CD8-positive, alpha-beta memory T cell (primary cell): ENCODE results near the gene LMX1B. TPM values are rescaled to one million over a fixed set of nuclear protein-coding genes. Genes with fewer than 3 reads are reported as not detected.

Experiments used
- CTCF ChIA-PET: fragments of 350-600 bp; sonication (Branson Sonifier 250); formaldehyde crosslinking; loops from one replicate; lab custom pipeline; 2021; ENCODE audit warnings: antibody characterized with exemption; lab: Charles Lee
- POLR2A ChIA-PET: fragments of 350-600 bp; sonication (Branson Sonifier 250); formaldehyde crosslinking; loops from one replicate; lab custom pipeline; 2021; ENCODE audit warnings: antibody characterized with exemption; lab: Charles Lee
- DNase-seq, 5 donors: peaks; one replicate each; pipeline versions ENCODE4 v3.0.0 to v3.0.0-alpha.2; 2020 to 2022; ENCODE audit warnings: mixed read lengths in 1 of 5
- H3K27ac ChIP-seq: one replicate; pipeline ENCODE4 v1.7.0; 2013; ENCODE audit warnings: low read depth, mild to moderate bottlenecking, low read length, moderate library complexity
- H3K27me3 ChIP-seq: 2 replicates; pipeline ENCODE4 v1.7.0; 2013; ENCODE audit warnings: low read length, mild to moderate bottlenecking; ENCODE audit not compliant: insufficient read depth, poor library complexity, severe bottlenecking
- H3K36me3 ChIP-seq: 2 replicates; pipeline ENCODE4 v1.7.0; 2013; ENCODE audit warnings: mild to moderate bottlenecking, low read length, moderate library complexity; ENCODE audit not compliant: insufficient read depth
- H3K4me1 ChIP-seq: 2 replicates; pipeline ENCODE4 v1.7.0; 2013; ENCODE audit warnings: mild to moderate bottlenecking, low read length, moderate library complexity; ENCODE audit not compliant: insufficient read depth
- H3K4me3 ChIP-seq: 2 replicates; pipeline ENCODE4 v1.7.0; 2013; ENCODE audit warnings: mild to moderate bottlenecking, low read length
- H3K9me3 ChIP-seq: 2 replicates; pipeline ENCODE4 v1.7.0; 2013; ENCODE audit warnings: mild to moderate bottlenecking, low read length
- H3K27ac Mint-ChIP-seq, 8 donors: one replicate each; pipeline ENCODE4 v1.8.0; 2020 to 2021; ENCODE audit warnings: mixed read lengths in 8 of 8, mild to moderate bottlenecking in 6 of 8, inconsistent platforms in 3 of 8, moderate library complexity in 3 of 8
- H3K27me3 Mint-ChIP-seq, 2 donors: one replicate each; pipeline ENCODE4 v1.8.0; 2020 to 2021; ENCODE audit warnings: mixed read lengths in 2 of 2, mild to moderate bottlenecking in 1 of 2, moderate library complexity in 1 of 2
- H3K36me3 Mint-ChIP-seq, 3 donors: one replicate each; pipeline ENCODE4 v1.8.0; 2020 to 2021; ENCODE audit warnings: mixed read lengths in 3 of 3, inconsistent platforms in 1 of 3, mild to moderate bottlenecking in 1 of 3
- H3K4me1 Mint-ChIP-seq, 3 donors: one replicate each; pipeline ENCODE4 v1.8.0; 2020 to 2021; ENCODE audit warnings: mixed read lengths in 3 of 3, inconsistent platforms in 1 of 3, mild to moderate bottlenecking in 1 of 3
- H3K4me3 Mint-ChIP-seq, 7 donors: one replicate each; pipeline ENCODE4 v1.8.0; 2020 to 2021; ENCODE audit warnings: mixed read lengths in 7 of 7, mild to moderate bottlenecking in 6 of 7, moderate library complexity in 4 of 7, inconsistent platforms in 2 of 7
- H3K9me3 Mint-ChIP-seq, 5 donors: one replicate each; pipeline ENCODE4 v1.8.0; 2020 to 2022; ENCODE audit warnings: mixed read lengths in 5 of 5, mild to moderate bottlenecking in 3 of 5, moderate library complexity in 2 of 5, inconsistent platforms in 1 of 5
- polyA plus RNA-seq: library from polyadenylated mRNA; unstranded; fragments of 300-500 nt; fragmentation: Illumina TruSeq; gene quantifications from one replicate; pipeline ENCODE4 v1.2.3, GENCODE V29; 2021
- total RNA-seq, 2 experiments: library from RNA; stranded (reverse); gene quantifications; one replicate each; pipeline ENCODE4 v1.2.3, GENCODE V29; 2021

Gene LMX1B
- total and polyA plus RNA-seq, 3 experiments from 2014 or later: not detected

DNA sequence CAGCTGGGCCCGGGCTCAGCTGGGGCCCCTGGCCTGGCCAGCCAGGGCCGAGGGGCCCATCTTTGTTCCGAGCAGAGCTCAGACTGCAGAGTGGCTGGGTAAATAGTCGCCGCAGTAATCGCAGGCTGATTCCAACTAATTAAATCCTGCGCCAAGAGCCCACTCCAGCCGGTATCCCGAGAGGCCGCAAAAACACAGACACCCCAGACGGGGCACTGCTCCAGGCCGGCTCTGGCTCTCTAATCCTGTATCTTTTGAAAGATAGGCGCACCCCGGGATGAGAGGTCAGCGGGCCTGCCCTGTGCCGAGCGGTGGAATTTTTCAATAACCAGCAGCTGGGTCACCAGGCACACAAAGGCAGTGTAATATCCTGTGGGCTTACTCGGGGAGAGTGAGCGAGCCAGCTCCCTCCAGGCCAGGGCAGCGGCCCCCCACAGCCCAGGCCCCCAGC, 57.7 kb downstream of the LMX1B start:
- Histone ChIP-seq H3K9me3 (no peaks in the 10 kb centered on the region), H3K4me1 (no peaks in the 10 kb centered on the region), H3K27me3 (peaks cover 12% of the 10 kb centered on the region), H3K27ac (no peak overlapping the region), H3K4me3 (no peak overlapping the region), H3K36me3 (no peaks in the 10 kb centered on the region)
- H3K27ac Mint-ChIP-seq: no peak overlapping the region
- no peak overlapping the region for H3K4me3 Mint-ChIP-seq
- no peak for DNase-seq
- peaks cover 0 to 1% (median 0%) of the 10 kb centered on the region in 5 donors for H3K9me3 Mint-ChIP-seq
- ChIA-PET POLR2A (no interaction called here), CTCF (no interaction called here)
- H3K27me3 Mint-ChIP-seq: peaks cover 30 to 37% of the 10 kb centered on the region in 2 donors
- H3K4me1 Mint-ChIP-seq: peaks cover 4 to 8% (median 6%) of the 10 kb centered on the region in 3 donors
- no peaks in the 10 kb centered on the region for H3K36me3 Mint-ChIP-seq

DNA sequence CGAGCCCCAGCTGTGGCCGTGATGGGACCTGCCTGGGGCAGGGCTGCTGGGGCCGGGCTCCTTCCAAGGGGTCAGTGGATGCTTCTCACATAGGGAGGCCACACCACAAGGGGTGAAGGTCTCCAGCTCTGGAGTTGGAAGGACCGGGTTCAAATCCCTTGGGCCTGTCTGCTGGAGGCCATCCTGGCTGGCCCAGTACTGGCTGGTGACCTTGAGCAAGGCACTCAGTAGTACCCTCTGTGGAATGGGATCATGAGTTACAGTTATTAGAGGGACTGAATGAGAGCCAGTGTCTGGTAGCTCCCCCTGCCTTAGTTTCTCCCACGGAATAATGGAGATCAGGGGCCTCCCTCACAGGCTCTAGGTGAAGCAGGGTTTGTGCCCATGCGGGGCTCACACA, 58.3 kb downstream of the LMX1B start:
- ChIA-PET CTCF (no interaction called here), POLR2A (no interaction called here)
- Mint-ChIP-seq H3K4me1 (peaks cover 6 to 12% (median 6%) of the 10 kb centered on the region in 3 donors), H3K9me3 (peaks cover 0 to 1% (median 0%) of the 10 kb centered on the region in 5 donors), H3K27me3 (peaks cover 35 to 40% of the 10 kb centered on the region in 2 donors), H3K27ac (no peak overlapping the region), H3K36me3 (no peaks in the 10 kb centered on the region), H3K4me3 (no peak overlapping the region)
- H3K9me3 ChIP-seq: no peaks in the 10 kb centered on the region
- peaks cover 15% of the 10 kb centered on the region for H3K27me3 ChIP-seq
- H3K4me1 ChIP-seq: no peaks in the 10 kb centered on the region
- H3K4me3 ChIP-seq: no peak overlapping the region
- no peak overlapping the region for H3K27ac ChIP-seq
- H3K36me3 ChIP-seq: no peaks in the 10 kb centered on the region
- no peak for DNase-seq

DNA sequence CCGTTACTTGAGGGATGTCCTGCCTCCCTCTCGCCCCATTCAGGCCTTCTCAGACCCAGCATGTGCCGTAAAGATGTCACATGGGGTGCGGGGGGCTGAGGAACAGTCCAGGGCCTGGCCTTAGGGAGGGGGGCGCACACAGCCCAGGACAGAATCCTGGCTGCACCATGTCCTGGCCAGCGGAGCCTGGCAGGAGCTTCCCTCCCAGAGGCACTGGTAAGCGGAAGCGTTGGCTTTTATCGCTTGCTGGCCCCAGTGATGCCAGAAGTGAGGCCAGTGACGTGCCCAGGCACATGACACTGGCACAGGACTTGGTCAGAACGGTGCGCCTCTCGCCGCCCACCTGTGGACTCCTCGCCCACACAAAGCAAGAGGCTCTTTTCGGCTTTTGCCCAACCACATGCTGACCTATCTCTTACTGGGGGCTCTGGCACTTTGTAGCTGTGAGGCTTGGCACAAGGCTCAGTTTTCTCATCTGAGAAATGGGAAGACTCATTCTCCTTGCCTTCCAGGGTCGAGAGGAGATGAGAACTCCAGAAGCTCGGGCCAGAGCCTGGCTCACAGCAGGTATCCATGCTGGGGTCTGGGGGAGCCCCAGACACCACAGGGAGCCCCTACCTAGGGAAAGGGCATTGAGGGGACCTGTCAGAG, 59.0 kb downstream of the LMX1B start:
- H3K9me3 Mint-ChIP-seq: peaks cover 0 to 1% (median 0%) of the 10 kb centered on the region in 5 donors
- no peaks in the 10 kb centered on the region for H3K36me3 Mint-ChIP-seq
- CTCF ChIA-PET: no interaction called here
- H3K4me1 Mint-ChIP-seq: peaks cover 6 to 15% (median 8%) of the 10 kb centered on the region in 3 donors
- DNase-seq: no peak
- Histone ChIP-seq H3K36me3 (no peaks in the 10 kb centered on the region), H3K9me3 (no peaks in the 10 kb centered on the region), H3K27ac (no peak overlapping the region), H3K4me1 (no peaks in the 10 kb centered on the region), H3K4me3 (no peak overlapping the region), H3K27me3 (peaks cover 15% of the 10 kb centered on the region)
- H3K4me3 Mint-ChIP-seq: no peak overlapping the region
- H3K27me3 Mint-ChIP-seq: peaks cover 36 to 48% of the 10 kb centered on the region in 2 donors
- POLR2A ChIA-PET: no interaction called here
- H3K27ac Mint-ChIP-seq: no peak overlapping the region

DNA sequence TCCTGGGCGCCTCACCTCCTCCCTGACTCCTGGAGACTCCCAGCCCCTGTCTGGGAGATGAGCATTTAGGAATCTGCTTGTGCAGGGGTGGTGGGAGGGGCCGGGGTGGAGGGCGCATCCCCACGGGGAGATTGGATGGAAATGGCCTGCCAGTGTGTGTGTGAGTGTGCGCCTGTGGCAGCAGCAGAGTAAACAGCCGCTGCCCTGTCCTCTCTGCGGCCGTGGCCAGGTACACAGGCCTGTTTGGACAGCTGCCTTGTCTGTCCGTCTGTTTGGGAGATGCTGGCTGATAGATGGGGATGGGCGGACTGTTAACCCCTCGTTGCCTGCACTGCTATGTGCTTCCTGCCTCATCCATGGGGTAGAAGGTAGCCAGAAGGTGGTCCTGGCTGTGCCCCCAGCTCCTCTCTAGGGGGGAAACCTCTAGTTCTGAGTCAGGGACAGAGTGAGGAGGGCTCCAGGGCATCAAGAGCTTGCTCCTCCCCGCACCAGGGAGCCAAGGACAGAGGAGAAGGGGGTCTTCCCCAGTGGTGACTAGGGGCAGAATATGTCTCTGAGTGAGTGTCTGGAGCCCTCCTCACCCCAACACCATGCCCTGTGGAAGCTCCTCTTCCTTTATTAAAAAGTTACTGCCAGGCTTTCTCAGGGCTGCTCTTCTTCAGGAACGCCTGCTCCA, 60.1 kb downstream of the LMX1B start:
- H3K36me3 ChIP-seq: no peaks in the 10 kb centered on the region
- H3K27me3 ChIP-seq: peaks cover 15% of the 10 kb centered on the region
- CTCF ChIA-PET: no interaction called here
- no peaks in the 10 kb centered on the region for H3K9me3 ChIP-seq
- H3K4me3 ChIP-seq: no peak overlapping the region
- Mint-ChIP-seq H3K27me3 (peaks cover 40 to 53% of the 10 kb centered on the region in 2 donors), H3K4me1 (peaks cover 6 to 15% (median 8%) of the 10 kb centered on the region in 3 donors), H3K9me3 (peaks cover 0 to 1% (median 0%) of the 10 kb centered on the region in 5 donors), H3K27ac (no peak overlapping the region), H3K36me3 (no peaks in the 10 kb centered on the region), H3K4me3 (no peak overlapping the region)
- no peak overlapping the region for H3K27ac ChIP-seq
- no peak for DNase-seq
- POLR2A ChIA-PET: interaction anchor here (0.5 kb wide), 1 partner anchor 40 kb away, joined by 3 read pairs; no protein-coding TSS in a partner anchor
- no peaks in the 10 kb centered on the region for H3K4me1 ChIP-seq

DNA sequence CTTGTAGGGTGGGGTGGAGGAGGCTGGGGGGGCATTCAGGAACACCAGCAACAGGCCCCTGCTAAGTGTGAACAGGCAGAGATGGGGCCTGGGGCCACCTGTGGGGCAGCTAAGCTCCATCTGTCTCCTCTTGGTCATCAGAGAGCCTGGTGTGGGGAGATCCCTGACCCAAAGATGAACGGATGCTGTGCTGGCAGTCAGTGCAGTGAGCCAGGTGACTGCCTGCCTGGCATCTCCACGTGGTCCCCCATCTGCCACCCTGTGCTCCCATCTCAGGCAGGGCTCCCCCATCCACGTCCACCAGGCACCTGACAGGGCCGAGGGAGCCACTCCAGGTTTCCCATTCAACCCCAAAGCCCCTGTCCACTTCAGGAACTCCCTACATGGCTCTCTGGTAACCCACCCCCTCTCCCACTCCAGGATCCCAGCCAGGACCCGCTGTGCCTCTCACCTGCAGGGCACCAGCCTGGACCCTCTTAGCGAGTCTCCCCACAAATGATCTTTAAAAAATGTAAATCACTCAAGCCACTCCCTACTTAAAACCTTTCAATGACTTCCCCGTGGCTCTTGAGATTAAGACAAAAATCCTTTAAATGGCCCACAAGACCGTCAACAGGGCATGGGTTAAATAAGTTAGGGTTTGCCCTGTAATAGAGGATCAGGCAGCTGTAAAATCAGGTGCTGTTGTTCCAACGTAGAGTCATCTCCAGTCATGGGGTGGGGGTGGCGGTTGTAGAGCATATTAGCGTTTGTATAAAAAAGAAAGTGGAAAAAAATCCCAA, 60.8 kb downstream of the LMX1B start:
- no peaks in the 10 kb centered on the region for H3K4me1 ChIP-seq
- Mint-ChIP-seq H3K27me3 (peaks cover 41 to 60% of the 10 kb centered on the region in 2 donors), H3K4me3 (no peak overlapping the region), H3K4me1 (peaks cover 6 to 15% (median 8%) of the 10 kb centered on the region in 3 donors), H3K9me3 (peaks cover 0 to 1% (median 0%) of the 10 kb centered on the region in 5 donors), H3K27ac (no peak overlapping the region), H3K36me3 (no peaks in the 10 kb centered on the region)
- no peaks in the 10 kb centered on the region for H3K9me3 ChIP-seq
- peaks cover 12% of the 10 kb centered on the region for H3K27me3 ChIP-seq
- no peaks in the 10 kb centered on the region for H3K36me3 ChIP-seq
- no peak for DNase-seq
- H3K4me3 ChIP-seq: no peak overlapping the region
- H3K27ac ChIP-seq: no peak overlapping the region
- ChIA-PET POLR2A (no interaction called here), CTCF (no interaction called here)

DNA sequence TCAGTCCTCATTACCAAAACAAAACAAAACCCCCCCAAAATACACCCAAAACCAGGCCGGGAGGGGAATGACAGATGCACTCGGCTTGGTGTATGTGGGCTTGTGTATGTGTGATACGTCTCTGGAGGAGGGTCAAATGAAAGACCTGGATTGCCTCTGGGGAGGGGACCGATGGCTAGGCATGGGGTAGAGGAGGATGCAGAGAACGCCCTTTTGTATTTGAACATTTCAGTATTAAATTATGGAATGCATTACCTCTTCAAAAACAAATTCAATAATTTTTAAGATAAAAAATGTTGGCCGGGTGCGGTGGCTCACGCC, 61.4 kb downstream of the LMX1B start:
- H3K27ac ChIP-seq: no peak overlapping the region
- peaks cover 12% of the 10 kb centered on the region for H3K27me3 ChIP-seq
- H3K4me1 ChIP-seq: no peaks in the 10 kb centered on the region
- peaks cover 6 to 15% (median 8%) of the 10 kb centered on the region in 3 donors for H3K4me1 Mint-ChIP-seq
- H3K27ac Mint-ChIP-seq: no peak overlapping the region
- H3K4me3 ChIP-seq: no peak overlapping the region
- ChIA-PET CTCF (no interaction called here), POLR2A (no interaction called here)
- H3K9me3 ChIP-seq: no peaks in the 10 kb centered on the region
- H3K36me3 Mint-ChIP-seq: no peaks in the 10 kb centered on the region
- peaks cover 0 to 1% (median 0%) of the 10 kb centered on the region in 5 donors for H3K9me3 Mint-ChIP-seq
- no peak overlapping the region for H3K4me3 Mint-ChIP-seq
- peaks cover 45 to 64% of the 10 kb centered on the region in 2 donors for H3K27me3 Mint-ChIP-seq
- H3K36me3 ChIP-seq: no peaks in the 10 kb centered on the region
- no peak for DNase-seq

DNA sequence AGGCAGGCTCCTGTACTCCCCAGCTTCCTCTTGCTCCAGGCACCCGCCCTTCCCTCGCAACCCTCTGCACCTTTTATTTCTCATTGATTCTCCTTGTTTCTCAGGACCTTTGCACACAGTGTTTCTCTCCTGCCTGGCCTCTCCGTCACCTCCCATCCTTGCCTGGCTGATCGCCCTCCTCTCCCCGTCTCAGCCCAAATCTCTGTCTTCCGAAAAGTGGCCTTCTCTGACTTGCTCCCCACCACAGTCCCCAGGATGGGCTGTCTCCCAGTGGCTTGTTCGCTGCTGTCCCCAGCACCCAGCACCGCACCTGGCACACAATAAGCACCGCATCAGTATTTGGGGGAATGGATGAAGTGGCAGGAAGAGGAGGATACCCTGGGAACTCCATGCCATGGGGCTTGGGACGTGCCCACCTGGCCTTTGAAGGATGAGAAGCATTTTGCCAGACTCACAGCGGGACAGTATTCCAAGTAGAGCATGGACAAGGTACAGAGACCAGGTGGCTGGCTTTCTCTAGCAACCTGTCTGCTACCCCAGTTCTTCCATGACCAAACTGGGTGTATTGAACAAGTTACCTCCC, 62.5 kb downstream of the LMX1B start:
- Mint-ChIP-seq H3K4me1 (peaks cover 6 to 15% (median 8%) of the 10 kb centered on the region in 3 donors), H3K27me3 (peaks cover 54 to 75% of the 10 kb centered on the region in 2 donors), H3K9me3 (peaks cover 0 to 1% (median 0%) of the 10 kb centered on the region in 5 donors), H3K4me3 (no peak overlapping the region), H3K36me3 (no peaks in the 10 kb centered on the region), H3K27ac (peak overlapping the region in 2 of 8 donors; percentile 4 to 11)
- no peak overlapping the region for H3K4me3 ChIP-seq
- POLR2A ChIA-PET: no interaction called here
- no peaks in the 10 kb centered on the region for H3K4me1 ChIP-seq
- CTCF ChIA-PET: interaction anchor here (1.9 kb wide), 1 partner anchor 14 kb away, joined by 8 read pairs; no protein-coding TSS in a partner anchor
- peaks cover 16% of the 10 kb centered on the region for H3K27me3 ChIP-seq
- H3K36me3 ChIP-seq: no peaks in the 10 kb centered on the region
- H3K9me3 ChIP-seq: no peaks in the 10 kb centered on the region
- H3K27ac ChIP-seq: no peak overlapping the region
- no peak for DNase-seq
